Tibial artery (tissue), 4 donors: Measurements from ENCODE around the gene PDIA5.

Source experiments
- DNase-seq, 2 donors: peaks; one replicate each; pipeline ENCODE4 v3.0.0-alpha.2; 2019
- H3K27ac ChIP-seq, 2 donors: fragments of 200-600 bp; sonication (generic) in 1 of 2; 1 replicate in 1 of 2; 2 replicates in 1 of 2; pipeline ENCODE4 v1.5.1; 2018 to 2019; ENCODE audit warnings: mild to moderate bottlenecking in 1 of 2
- H3K27me3 ChIP-seq, 2 donors: fragments of 200-600 bp; sonication (generic) in 1 of 2; one replicate each; pipeline versions ENCODE4 v1.5.1 to v1.6.0; 2016 to 2019
- H3K36me3 ChIP-seq, 3 donors: fragments of 200-600 bp; sonication (generic) in 2 of 3; one replicate each; pipeline ENCODE4 v1.5.1; 2016 to 2019; ENCODE audit warnings: mild to moderate bottlenecking in 2 of 3
- H3K4me1 ChIP-seq, 4 donors: fragments of 200-600 bp; sonication (generic) in 2 of 4; 1 replicate in 3 of 4; 2 replicates in 1 of 4; pipeline ENCODE4 v1.5.1; 2016 to 2019
- H3K4me3 ChIP-seq, 2 donors: fragments of 200-600 bp; sonication (generic) in 1 of 2; 1 replicate in 1 of 2; 2 replicates in 1 of 2; pipeline ENCODE4 v1.5.1; 2018 to 2019; ENCODE audit warnings: mild to moderate bottlenecking in 2 of 2
- H3K9me3 ChIP-seq, 3 donors: fragments of 200-600 bp; sonication (generic) in 1 of 3; one replicate each; pipeline ENCODE4 v1.5.1; 2016 to 2019
- intact Hi-C: fragments of 100-400 bp; cut with DNase I; formaldehyde crosslinking; loops from one replicate; pipeline ENCODE4 v1.15.0; 2023; ENCODE audit warnings: low total_unique reads
- TF ChIP-seq, protein P1 (sequence below), 2 experiments: fragments of 200-600 bp in 1 of 2; fragments of 450-650 bp in 1 of 2; IDR thresholded peaks; one replicate each; pipeline ENCODE4 v1.5.1; 2017 to 2019; ENCODE audit warnings: antibody characterized with exemption in 2 of 2, mild to moderate bottlenecking in 1 of 2, moderate library complexity in 1 of 2

The PDIA5 gene

DNA sequence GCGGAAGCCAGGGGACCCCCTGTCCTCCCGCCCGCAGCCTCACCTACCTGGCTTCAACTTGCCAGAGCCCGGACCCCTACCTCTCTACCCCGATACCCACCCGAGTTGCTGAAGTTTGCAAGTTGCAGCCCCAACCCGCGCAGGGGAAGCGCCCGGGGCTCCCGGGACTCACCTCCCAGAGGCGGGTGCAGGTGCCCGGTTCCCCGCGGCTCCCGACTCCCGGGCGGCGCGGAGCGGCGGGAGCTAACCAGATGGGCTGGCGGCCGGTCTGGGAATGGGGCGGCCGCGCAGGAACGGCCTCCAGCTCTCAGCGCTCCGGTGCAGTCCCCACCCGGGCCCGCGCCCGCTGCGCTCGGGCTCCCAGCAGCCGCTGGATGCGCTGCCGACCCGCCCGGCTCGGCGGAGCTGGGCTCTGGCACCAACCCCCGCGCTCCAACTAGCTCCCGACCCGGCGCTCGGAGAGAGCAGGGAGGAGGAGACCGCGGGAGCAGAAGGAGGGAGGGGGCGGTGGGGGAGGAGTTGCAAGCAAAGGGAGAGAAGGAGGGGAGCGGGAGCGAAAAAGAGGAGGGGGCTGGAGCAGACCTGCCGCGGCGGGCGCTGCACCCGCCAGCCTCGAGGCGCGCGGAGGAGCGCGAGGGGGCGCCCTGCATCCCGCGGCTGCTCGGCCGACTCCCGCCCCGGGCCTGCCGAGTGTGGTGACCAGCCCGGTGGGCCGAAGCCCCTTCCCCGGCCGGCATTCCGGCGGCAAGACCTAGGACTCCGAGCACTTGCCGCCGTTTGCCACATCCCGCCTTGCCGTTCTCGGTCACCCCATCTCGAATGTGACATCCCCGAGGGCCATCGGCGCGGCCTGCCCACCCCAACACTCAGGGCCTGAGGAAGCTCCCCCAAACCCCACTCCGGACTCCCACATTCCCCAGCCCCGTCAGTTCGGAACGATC, 39.3 kb upstream of the PDIA5 start, which contains the start of gene SEMA5B:
Gene SEMA5B, minus strand, starts transcription at position 472 of the 941 bp plus-strand sequence. CDS start 66,500 bp downstream, outside the sequence.
- intact Hi-C loops, result loop anchor here (2.0 to 5.0 kb wide), 2 partner anchors 85 to 230 kb away; no protein-coding TSS in a partner anchor
- H3K27ac ChIP-seq, result peak within 1 kb of the TSS in 1 of 2 donors; percentile 4
- H3K27me3 ChIP-seq, result peaks cover 0 to 41% of the 10 kb centered on the region in 2 donors
- H3K9me3 ChIP-seq, result no peaks in the 10 kb centered on the region
- H3K36me3 ChIP-seq, result no peaks in the 10 kb centered on the region
- peak in 1 of 2 donors; percentile 72 for DNase-seq
- H3K4me3 ChIP-seq, result peak within 1 kb of the TSS; percentile 51 to 64
- H3K4me1 ChIP-seq, result peaks cover 0 to 28% (median 26%) of the 10 kb centered on the region in 4 donors
- TF ChIP-seq, protein P1, sequence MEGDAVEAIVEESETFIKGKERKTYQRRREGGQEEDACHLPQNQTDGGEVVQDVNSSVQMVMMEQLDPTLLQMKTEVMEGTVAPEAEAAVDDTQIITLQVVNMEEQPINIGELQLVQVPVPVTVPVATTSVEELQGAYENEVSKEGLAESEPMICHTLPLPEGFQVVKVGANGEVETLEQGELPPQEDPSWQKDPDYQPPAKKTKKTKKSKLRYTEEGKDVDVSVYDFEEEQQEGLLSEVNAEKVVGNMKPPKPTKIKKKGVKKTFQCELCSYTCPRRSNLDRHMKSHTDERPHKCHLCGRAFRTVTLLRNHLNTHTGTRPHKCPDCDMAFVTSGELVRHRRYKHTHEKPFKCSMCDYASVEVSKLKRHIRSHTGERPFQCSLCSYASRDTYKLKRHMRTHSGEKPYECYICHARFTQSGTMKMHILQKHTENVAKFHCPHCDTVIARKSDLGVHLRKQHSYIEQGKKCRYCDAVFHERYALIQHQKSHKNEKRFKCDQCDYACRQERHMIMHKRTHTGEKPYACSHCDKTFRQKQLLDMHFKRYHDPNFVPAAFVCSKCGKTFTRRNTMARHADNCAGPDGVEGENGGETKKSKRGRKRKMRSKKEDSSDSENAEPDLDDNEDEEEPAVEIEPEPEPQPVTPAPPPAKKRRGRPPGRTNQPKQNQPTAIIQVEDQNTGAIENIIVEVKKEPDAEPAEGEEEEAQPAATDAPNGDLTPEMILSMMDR (IDR thresholded peaks at IDR 0.05), result peak in 1 of 2 experiments; percentile 41

DNA sequence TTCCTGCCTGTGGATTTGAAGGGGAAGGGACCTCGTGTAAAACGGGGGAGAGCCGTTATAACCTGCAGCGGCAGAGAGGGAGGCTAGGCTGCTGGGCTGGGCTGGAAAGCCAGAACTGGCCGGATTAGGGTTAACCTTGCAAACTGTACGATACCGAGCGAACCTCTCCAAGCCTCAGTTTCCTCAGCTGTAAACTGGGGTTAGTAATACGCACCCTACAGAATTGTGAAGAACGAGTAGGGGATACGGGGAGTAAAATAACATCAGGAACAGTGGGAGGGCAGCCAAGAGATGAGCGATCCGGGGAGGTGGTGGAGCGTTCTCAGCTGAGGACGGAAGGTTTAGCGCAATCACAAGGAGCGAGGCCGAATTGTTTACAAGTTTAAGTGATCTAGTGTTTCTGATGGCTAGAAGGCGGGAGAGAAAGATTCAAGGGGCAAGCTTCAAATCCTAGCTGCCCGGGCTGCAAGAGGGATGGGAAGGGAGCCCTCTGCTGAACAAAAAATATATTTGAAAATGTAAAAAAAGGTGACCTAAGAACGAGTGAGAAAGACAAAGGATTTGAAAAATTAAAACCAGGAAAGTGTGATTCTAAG, 38.5 kb upstream of the PDIA5 start:
- peak overlapping the region in 1 of 2 donors; percentile 4 for H3K27ac ChIP-seq
- intact Hi-C loops, result loop anchor here (2.0 to 5.0 kb wide), 2 partner anchors 86 to 229 kb away; no protein-coding TSS in a partner anchor

DNA sequence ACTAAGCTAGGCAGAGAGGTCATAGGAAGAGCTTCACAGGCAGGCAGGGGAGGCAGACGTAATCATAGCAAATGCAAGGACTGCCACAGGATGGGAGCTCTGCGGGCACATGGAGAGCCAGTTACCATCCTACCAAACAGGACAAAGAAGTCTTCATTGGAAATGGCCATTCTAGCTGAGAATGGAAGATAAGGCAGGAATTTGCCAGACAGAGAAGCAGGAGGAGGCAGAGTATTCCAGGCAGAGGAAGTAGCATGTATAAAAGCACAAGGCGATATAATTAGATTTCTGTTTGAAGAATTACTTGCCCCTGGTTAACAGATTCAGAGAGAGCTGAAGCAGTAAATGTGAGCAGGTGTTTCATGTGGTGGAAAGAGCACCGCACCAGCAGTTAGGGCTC, 35.8 kb upstream of the PDIA5 start:
- DNase-seq, result no peak
- peaks cover 0 to 24% (median 24%) of the 10 kb centered on the region in 4 donors for H3K4me1 ChIP-seq
- no peak overlapping the region for H3K4me3 ChIP-seq
- no peaks in the 10 kb centered on the region for H3K36me3 ChIP-seq
- H3K27me3 ChIP-seq, result peaks cover 0 to 44% of the 10 kb centered on the region in 2 donors
- H3K27ac ChIP-seq, result no peak overlapping the region
- no peaks in the 10 kb centered on the region for H3K9me3 ChIP-seq
- TF ChIP-seq, protein P1 (IDR thresholded peaks at IDR 0.05), result no peak
- intact Hi-C loops, result no loop called here

More for the DNA sequence above, 38.5 kb upstream of the PDIA5 start:
- H3K36me3 ChIP-seq, result no peaks in the 10 kb centered on the region
- no peaks in the 10 kb centered on the region for H3K9me3 ChIP-seq
- H3K27me3 ChIP-seq, result peaks cover 0 to 44% of the 10 kb centered on the region in 2 donors
- H3K4me3 ChIP-seq, result peak overlapping the region; percentile 51 to 64
- TF ChIP-seq, protein P1 (IDR thresholded peaks at IDR 0.05), result peak; percentile 56 to 63
- DNase-seq, result peak in 1 of 2 donors; percentile 51
- peaks cover 0 to 28% (median 26%) of the 10 kb centered on the region in 4 donors for H3K4me1 ChIP-seq

DNA sequence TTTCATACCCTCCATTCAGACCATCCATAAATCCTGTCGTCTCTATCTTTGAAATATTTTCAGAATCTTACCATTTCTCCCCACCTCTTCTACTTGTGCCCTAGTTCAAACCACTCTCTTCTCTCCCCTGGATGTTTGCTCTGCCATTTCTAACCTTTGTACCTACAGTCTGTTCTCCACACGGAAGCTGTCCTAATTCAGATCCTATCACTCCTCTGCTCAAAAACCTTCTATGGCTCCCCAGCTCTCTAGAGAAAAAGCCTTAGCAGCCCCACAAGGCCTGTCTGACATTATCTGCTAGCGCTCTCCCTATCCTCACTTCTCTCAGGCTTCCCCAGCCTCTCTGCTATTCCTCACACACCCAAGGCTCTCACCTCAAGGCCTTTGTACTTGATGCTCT, 34.8 kb upstream of the PDIA5 start:
- H3K27ac ChIP-seq, result no peak overlapping the region
- no peaks in the 10 kb centered on the region for H3K9me3 ChIP-seq
- H3K4me1 ChIP-seq, result peaks cover 0 to 24% (median 19%) of the 10 kb centered on the region in 4 donors
- TF ChIP-seq, protein P1 (IDR thresholded peaks at IDR 0.05), result no peak
- no peak for DNase-seq
- no peak overlapping the region for H3K4me3 ChIP-seq
- H3K36me3 ChIP-seq, result no peaks in the 10 kb centered on the region
- H3K27me3 ChIP-seq, result peaks cover 0 to 40% of the 10 kb centered on the region in 2 donors
- intact Hi-C loops, result no loop called here

DNA sequence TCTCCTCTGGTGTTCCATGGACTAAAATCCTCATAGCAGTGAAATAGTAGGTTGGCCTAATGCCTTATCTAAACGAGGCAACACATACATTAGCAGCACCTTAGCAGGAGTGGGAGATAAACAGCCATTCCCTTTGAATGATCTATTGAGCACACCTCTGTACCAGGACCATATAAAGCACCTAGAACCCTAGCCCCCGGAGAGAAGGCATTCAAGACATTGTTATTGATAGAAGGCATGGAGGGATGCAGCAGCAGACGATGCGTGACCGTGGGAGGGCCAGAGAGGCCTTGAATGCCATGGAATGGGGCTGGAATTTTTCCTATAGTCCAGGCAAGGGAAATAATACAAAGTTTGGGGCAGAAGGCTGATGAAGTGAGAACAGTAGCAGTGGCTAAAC, 32.7 kb upstream of the PDIA5 start:
- H3K9me3 ChIP-seq, result no peaks in the 10 kb centered on the region
- intact Hi-C loops, result no loop called here
- H3K36me3 ChIP-seq, result no peaks in the 10 kb centered on the region
- H3K27me3 ChIP-seq, result peaks cover 0 to 29% of the 10 kb centered on the region in 2 donors
- no peak for DNase-seq
- H3K4me1 ChIP-seq, result peaks cover 0 to 21% (median 8%) of the 10 kb centered on the region in 4 donors
- no peak overlapping the region for H3K4me3 ChIP-seq
- H3K27ac ChIP-seq, result no peak overlapping the region
- TF ChIP-seq, protein P1 (IDR thresholded peaks at IDR 0.05), result no peak
